ENCODE measurements around the gene PTPRQ.

PTPRQ gene

DNA sequence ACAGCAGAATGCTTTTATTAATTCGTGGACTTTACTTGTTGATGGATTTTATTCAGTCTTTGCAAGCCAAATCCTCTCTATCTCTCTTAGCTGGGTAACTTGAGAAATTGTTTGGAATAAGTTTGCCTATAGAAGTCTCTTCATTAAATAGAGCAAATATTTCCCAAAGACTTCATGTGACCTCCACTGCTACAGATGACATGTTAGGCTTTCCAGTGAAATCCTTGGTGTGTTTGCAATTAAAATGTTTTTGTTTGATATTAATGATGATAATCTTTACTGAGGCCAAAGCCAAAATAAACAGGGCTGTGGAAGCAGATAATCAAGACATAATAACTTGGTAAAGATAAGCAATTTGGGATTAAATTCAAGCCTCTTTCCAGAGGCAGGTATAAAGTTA lies 267.8 kb downstream of the PTPRQ start:
- ATAC-seq: no peak

DNA sequence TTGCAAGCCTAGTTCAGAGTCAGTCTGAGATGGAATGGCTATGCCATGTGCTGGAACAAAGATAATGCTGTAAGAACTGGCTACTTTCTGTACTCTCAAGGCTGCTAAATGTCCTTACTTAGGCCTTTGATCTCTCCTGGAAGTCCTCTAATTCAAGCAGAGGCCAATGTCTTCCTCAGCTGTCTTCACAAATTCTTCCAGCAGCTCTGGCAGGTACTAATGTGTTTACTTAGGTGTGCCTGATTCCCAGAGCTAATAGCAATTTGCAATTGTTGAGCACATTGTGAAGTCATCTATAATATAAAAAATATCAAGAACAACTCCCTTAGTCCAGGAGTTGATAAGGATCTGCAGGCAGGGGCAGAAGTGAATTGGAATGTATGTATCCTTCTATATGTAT lies 268.8 kb downstream of the PTPRQ start:
- TF ChIP-seq ZFP30 (CRISPR knock-in tag; IDR thresholded peaks at IDR 0.05) (no peak), GLIS3 (CRISPR knock-in tag; IDR thresholded peaks at IDR 0.05) (no peak), ESRRG (CRISPR knock-in tag; IDR thresholded peaks at IDR 0.05) (no peak), SNAI2 (CRISPR knock-in tag; IDR thresholded peaks at IDR 0.05) (no peak), ZNF8 (CRISPR knock-in tag; IDR thresholded peaks at IDR 0.05) (no peak)
- TF ChIP-seq, protein P1, sequence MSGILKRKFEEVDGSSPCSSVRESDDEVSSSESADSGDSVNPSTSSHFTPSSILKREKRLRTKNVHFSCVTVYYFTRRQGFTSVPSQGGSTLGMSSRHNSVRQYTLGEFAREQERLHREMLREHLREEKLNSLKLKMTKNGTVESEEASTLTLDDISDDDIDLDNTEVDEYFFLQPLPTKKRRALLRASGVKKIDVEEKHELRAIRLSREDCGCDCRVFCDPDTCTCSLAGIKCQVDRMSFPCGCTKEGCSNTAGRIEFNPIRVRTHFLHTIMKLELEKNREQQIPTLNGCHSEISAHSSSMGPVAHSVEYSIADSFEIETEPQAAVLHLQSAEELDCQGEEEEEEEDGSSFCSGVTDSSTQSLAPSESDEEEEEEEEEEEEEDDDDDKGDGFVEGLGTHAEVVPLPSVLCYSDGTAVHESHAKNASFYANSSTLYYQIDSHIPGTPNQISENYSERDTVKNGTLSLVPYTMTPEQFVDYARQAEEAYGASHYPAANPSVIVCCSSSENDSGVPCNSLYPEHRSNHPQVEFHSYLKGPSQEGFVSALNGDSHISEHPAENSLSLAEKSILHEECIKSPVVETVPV (CRISPR knock-in tag; IDR thresholded peaks at IDR 0.05): no peak
- TF ChIP-seq, protein P2, sequence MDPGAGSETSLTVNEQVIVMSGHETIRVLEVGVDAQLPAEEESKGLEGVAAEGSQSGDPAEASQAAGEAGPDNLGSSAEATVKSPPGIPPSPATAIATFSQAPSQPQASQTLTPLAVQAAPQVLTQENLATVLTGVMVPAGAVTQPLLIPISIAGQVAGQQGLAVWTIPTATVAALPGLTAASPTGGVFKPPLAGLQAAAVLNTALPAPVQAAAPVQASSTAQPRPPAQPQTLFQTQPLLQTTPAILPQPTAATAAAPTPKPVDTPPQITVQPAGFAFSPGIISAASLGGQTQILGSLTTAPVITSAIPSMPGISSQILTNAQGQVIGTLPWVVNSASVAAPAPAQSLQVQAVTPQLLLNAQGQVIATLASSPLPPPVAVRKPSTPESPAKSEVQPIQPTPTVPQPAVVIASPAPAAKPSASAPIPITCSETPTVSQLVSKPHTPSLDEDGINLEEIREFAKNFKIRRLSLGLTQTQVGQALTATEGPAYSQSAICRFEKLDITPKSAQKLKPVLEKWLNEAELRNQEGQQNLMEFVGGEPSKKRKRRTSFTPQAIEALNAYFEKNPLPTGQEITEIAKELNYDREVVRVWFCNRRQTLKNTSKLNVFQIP (CRISPR knock-in tag; IDR thresholded peaks at IDR 0.05; ENCODE audit: borderline replicate concordance, low read depth): no peak
- TF ChIP-seq, protein P3, sequence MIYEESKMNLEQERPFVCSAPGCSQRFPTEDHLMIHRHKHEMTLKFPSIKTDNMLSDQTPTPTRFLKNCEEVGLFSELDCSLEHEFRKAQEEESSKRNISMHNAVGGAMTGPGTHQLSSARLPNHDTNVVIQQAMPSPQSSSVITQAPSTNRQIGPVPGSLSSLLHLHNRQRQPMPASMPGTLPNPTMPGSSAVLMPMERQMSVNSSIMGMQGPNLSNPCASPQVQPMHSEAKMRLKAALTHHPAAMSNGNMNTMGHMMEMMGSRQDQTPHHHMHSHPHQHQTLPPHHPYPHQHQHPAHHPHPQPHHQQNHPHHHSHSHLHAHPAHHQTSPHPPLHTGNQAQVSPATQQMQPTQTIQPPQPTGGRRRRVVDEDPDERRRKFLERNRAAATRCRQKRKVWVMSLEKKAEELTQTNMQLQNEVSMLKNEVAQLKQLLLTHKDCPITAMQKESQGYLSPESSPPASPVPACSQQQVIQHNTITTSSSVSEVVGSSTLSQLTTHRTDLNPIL (CRISPR knock-in tag; IDR thresholded peaks at IDR 0.05; ENCODE audit: low read depth): no peak
- no peak for ATAC-seq

More for the DNA sequence above, 267.8 kb downstream of the PTPRQ start:
- TF ChIP-seq ZFP3 (CRISPR knock-in tag; IDR thresholded peaks at IDR 0.05) (no peak), ZNF8 (CRISPR knock-in tag; IDR thresholded peaks at IDR 0.05) (no peak), TCF4 (CRISPR knock-in tag; IDR thresholded peaks at IDR 0.05; ENCODE audit: borderline replicate concordance) (no peak), GLIS3 (CRISPR knock-in tag; IDR thresholded peaks at IDR 0.05) (no peak), ISL1 (CRISPR knock-in tag; IDR thresholded peaks at IDR 0.05) (no peak), BACH2 (CRISPR knock-in tag; IDR thresholded peaks at IDR 0.05; ENCODE audit: borderline replicate concordance) (no peak), SNAI2 (CRISPR knock-in tag; IDR thresholded peaks at IDR 0.05) (no peak), ZNF70 (CRISPR knock-in tag; IDR thresholded peaks at IDR 0.05) (no peak), ESRRG (CRISPR knock-in tag; IDR thresholded peaks at IDR 0.05) (no peak), TOX (CRISPR knock-in tag; IDR thresholded peaks at IDR 0.05; ENCODE audit: borderline replicate concordance) (no peak), ARNTL (CRISPR knock-in tag; IDR thresholded peaks at IDR 0.05; ENCODE audit: borderline replicate concordance, low read depth) (no peak), CSDC2 (CRISPR knock-in tag; IDR thresholded peaks at IDR 0.05) (no peak)
- TF ChIP-seq, protein P1 (CRISPR knock-in tag; IDR thresholded peaks at IDR 0.05): no peak
- TF ChIP-seq, protein P4, sequence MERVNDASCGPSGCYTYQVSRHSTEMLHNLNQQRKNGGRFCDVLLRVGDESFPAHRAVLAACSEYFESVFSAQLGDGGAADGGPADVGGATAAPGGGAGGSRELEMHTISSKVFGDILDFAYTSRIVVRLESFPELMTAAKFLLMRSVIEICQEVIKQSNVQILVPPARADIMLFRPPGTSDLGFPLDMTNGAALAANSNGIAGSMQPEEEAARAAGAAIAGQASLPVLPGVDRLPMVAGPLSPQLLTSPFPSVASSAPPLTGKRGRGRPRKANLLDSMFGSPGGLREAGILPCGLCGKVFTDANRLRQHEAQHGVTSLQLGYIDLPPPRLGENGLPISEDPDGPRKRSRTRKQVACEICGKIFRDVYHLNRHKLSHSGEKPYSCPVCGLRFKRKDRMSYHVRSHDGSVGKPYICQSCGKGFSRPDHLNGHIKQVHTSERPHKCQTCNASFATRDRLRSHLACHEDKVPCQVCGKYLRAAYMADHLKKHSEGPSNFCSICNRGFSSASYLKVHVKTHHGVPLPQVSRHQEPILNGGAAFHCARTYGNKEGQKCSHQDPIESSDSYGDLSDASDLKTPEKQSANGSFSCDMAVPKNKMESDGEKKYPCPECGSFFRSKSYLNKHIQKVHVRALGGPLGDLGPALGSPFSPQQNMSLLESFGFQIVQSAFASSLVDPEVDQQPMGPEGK (CRISPR knock-in tag; IDR thresholded peaks at IDR 0.05; ENCODE audit: borderline replicate concordance): no peak
- TF ChIP-seq, protein P5, sequence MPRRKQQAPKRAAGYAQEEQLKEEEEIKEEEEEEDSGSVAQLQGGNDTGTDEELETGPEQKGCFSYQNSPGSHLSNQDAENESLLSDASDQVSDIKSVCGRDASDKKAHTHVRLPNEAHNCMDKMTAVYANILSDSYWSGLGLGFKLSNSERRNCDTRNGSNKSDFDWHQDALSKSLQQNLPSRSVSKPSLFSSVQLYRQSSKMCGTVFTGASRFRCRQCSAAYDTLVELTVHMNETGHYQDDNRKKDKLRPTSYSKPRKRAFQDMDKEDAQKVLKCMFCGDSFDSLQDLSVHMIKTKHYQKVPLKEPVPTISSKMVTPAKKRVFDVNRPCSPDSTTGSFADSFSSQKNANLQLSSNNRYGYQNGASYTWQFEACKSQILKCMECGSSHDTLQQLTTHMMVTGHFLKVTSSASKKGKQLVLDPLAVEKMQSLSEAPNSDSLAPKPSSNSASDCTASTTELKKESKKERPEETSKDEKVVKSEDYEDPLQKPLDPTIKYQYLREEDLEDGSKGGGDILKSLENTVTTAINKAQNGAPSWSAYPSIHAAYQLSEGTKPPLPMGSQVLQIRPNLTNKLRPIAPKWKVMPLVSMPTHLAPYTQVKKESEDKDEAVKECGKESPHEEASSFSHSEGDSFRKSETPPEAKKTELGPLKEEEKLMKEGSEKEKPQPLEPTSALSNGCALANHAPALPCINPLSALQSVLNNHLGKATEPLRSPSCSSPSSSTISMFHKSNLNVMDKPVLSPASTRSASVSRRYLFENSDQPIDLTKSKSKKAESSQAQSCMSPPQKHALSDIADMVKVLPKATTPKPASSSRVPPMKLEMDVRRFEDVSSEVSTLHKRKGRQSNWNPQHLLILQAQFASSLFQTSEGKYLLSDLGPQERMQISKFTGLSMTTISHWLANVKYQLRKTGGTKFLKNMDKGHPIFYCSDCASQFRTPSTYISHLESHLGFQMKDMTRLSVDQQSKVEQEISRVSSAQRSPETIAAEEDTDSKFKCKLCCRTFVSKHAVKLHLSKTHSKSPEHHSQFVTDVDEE (CRISPR knock-in tag; IDR thresholded peaks at IDR 0.05): no peak

DNA sequence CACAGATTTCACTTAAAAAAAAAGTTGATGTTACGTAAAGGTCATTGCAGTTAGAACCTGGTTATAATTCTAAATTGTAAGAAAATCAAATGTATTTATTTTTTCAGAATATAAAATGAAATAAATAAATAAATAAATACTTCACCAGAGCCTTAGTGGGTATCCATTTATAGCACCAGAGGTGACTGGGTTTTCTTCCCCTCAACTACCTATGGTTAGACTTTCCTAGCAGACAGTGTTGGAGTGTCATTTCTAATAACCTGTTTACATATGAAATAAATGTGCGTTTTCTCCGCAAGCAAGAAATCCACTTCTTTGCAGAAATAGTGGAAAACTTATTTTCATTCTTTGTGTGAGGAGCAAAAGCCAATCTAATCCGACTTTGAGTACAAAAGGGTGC lies 269.4 kb downstream of the PTPRQ start:
- ATAC-seq: no peak
- TF ChIP-seq TCF4 (CRISPR knock-in tag; IDR thresholded peaks at IDR 0.05; ENCODE audit: borderline replicate concordance): no peak
- TF ChIP-seq, protein P5 (CRISPR knock-in tag; IDR thresholded peaks at IDR 0.05): no peak
- TF ChIP-seq GLIS3 (CRISPR knock-in tag; IDR thresholded peaks at IDR 0.05): no peak
- TF ChIP-seq, protein P4 (CRISPR knock-in tag; IDR thresholded peaks at IDR 0.05; ENCODE audit: borderline replicate concordance): no peak
- TF ChIP-seq SNAI2 (CRISPR knock-in tag; IDR thresholded peaks at IDR 0.05): no peak
- no peak for TF ChIP-seq ISL1 (CRISPR knock-in tag; IDR thresholded peaks at IDR 0.05)
- TF ChIP-seq BACH2 (CRISPR knock-in tag; IDR thresholded peaks at IDR 0.05; ENCODE audit: borderline replicate concordance): no peak
- TF ChIP-seq ZC3H10 (CRISPR knock-in tag; IDR thresholded peaks at IDR 0.05): no peak
- no peak for TF ChIP-seq ZNF70 (CRISPR knock-in tag; IDR thresholded peaks at IDR 0.05)
- TF ChIP-seq CSDC2 (CRISPR knock-in tag; IDR thresholded peaks at IDR 0.05): no peak
- TF ChIP-seq PPARA (CRISPR knock-in tag; IDR thresholded peaks at IDR 0.05; ENCODE audit: borderline replicate concordance): no peak
- TF ChIP-seq ZNF565 (CRISPR knock-in tag; conservative IDR thresholded peaks at IDR 0.05; ENCODE audit: low read depth): no peak
- no peak for TF ChIP-seq ZFP30 (CRISPR knock-in tag; IDR thresholded peaks at IDR 0.05)
- no peak for TF ChIP-seq ESRRG (CRISPR knock-in tag; IDR thresholded peaks at IDR 0.05)
